GM15510 (cell line): ENCODE data around the gene PRPF38B.

Experiments
- POLR2A ChIP-seq: IDR thresholded peaks from 3 replicates; pipeline ENCODE4 v1.6.1; 2011; ENCODE audit warnings: borderline replicate concordance; ENCODE audit not compliant: insufficient read length; ENCODE audit errors: extremely low read depth

Gene PRPF38B

DNA sequence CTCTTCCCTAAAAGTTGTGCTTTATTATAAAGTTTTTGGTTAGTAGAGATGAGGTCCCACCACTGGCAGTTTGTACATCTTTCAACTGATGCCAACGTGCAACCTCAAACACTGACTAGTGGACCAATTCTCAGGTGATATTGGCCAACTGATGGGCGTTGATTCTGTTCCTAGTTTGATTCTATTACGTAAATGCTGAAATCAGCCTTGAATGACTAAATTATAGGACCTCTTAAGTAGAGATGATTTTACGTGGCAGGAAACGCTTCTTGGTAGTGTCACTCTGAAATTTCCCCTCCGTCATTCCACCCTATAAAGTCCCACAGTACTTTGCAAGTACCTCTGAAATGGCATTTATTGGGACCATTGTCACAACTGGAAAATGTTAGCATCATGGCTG lies 11.8 kb downstream of the PRPF38B start:
- no peak for TF ChIP-seq POLR2A

GRCh38 chr1:108704496-108704895 lies 12.4 kb downstream of the PRPF38B start:
- TF ChIP-seq POLR2A = no peak

DNA sequence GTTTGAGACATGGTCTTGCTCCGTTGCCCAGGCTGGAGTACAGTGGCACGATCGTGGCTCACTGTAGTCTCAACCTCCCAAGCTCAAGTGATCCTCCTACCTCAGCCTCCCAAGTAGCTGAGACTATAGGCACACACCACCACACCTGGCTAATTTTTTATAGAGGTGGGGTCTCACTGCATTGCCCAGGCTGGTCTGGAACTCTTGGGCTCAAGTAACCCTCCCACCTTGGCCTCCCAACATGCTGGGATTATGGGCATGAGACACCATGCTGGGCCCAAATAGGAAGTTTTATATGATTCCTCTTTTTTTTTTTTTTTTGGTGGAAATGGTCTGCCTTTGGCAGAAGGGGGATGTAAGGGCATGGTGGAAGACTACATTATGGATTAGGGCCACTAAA lies 14.5 kb downstream of the PRPF38B start:
- no peak for TF ChIP-seq POLR2A

- TF ChIP-seq POLR2A = no peak
These were observed 16.9 kb downstream of the PRPF38B start for GRCh38 chr1:108708691-108709660.

GRCh38 chr1:108712606-108713150 lies 20.6 kb downstream of the PRPF38B start, which contains the start of gene FNDC7:
Gene FNDC7, plus strand, starts transcription at chr1:108712908. Its CDS starts 26 bp downstream, at chr1:108712934.
- TF ChIP-seq POLR2A = no peak

DNA sequence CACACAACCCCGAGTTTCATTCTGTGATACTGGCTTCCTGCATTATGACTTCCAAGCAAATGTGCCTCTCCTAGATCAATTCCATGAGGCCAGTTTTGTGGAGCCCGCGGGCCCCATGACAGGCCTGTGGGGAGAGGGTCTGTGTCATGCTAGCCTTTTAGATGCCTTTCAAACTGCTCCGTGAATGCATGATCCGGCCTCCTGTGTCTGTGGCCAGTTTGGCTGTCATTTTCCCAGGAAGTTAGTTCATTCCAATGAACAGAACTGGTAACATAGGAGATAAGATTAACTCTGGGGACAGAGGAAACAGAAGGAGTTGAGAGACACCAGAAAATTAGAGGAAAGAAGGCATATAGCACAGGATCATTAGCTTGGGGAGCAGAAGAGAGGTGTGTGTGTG lies 23.8 kb downstream of the PRPF38B start:
- TF ChIP-seq POLR2A = no peak

- no peak for TF ChIP-seq POLR2A
These were observed 24.5 kb downstream of the PRPF38B start for GRCh38 chr1:108716437-108717230.

- TF ChIP-seq POLR2A = no peak
These were observed 25.7 kb downstream of the PRPF38B start for GRCh38 chr1:108717774-108718316.

DNA sequence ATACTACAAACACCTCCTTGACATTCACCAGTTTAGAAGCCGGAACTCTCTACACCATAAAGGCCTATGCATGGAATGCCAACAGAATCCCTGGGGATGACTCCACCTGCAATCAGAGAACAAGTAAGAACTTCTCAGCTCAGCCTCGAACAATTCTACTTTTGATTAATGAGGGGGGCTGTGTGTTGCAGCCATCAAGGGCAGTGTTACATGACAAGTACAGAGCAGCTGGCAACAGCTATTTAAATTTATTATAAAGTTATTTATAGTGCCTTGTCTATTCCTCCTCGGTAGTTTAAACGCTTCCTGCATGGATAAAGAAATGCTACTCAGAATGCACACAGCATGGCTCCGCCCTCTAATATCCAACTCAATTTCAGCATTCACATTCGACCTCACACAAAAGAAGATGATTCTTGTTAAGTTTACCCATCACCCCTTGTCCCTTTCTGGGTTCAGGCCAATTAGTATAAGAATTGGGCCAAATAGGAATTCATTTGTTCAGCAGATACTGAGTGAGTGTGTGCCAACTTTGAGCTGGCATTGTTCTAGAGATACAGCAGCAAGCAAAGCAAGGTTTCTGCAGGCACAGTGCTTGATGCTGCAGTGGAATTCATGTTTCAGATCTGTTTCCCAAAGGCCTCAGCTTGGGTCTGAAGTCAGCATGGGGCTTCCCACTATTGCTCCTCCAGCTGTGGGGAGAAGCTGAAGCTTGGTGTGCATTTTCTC lies 27.0 kb downstream of the PRPF38B start:
- TF ChIP-seq POLR2A = no peak

GRCh38 chr1:108719656-108720435 lies 27.7 kb downstream of the PRPF38B start:
- no peak for TF ChIP-seq POLR2A

DNA sequence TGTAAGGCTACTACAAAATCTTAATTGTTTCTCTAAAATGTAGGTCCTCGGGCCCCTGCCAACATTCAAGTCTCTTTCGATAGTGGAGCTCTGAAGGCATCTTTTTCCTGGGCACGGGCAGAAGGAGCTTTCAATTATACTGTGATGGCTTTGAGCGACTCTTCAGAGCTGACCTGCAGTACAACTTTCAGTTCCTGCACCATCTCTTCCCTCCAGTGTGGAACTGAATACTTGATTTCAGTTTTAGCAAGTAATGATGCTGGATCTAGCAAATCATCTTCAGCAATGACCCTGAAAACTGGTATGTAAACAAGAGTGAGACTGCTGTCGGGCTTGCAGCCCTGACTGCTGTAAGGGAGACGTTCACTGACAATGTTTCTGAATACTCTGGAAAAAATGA lies 30.2 kb downstream of the PRPF38B start:
- TF ChIP-seq POLR2A = no peak

DNA sequence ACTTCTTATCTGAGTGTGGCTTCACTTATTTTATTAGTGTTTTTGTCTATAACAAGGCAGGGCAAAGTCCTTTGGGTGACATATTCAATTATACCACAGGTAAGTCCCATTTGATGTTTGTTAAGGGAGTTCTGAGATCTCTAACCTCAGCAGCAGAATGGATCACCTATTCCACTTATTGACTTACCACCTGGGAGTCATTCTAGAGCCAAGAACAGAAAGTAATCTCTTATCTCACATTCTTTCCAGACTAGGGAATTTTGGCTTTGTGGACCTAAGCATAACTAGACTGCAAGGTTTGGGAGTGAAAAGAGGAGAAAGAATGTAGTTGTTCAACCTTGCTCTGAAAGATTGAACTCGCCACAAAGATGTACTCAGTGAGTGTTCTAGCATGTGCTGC lies 33.8 kb downstream of the PRPF38B start:
- TF ChIP-seq POLR2A = no peak

- no peak for TF ChIP-seq POLR2A
These were observed 36.3 kb downstream of the PRPF38B start for GRCh38 chr1:108728327-108728923.

DNA sequence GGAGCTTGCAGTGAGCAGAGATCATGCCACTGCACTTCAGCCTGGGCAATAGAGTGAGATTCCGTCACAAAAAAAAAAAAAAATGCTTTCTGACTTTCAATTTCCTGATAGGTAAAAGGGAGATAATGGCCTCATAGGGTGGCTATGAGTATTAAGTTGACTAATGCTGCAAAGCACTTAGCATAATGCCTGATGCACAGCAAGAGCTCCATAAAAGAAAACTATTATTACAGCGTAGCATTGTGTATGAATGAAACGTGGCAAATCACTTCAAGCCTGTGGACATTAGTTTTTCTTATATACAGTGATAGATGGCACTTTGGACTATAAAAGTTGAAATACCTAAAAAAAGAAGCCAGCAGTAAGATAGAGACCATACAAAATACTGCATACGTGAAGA lies 37.4 kb downstream of the PRPF38B start:
- TF ChIP-seq POLR2A = no peak

DNA sequence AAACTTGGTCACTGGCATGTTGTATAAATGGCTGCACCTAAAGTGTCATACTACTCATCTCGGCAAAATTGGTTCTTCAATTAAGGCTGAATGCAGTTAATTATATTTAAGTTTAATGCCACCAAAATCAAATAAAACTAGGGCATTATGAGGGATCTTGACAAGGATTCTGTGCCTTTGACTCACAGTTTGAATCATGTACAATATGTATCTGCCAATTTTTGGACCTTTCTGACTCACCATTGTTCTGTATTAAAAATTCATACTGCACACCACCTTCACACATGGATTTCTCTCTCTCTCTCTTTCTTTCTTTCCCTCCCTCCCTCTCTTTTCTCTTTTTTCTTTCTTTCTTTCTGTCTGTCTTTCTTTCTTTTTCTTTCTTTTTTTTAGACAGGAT lies 40.3 kb downstream of the PRPF38B start:
- TF ChIP-seq POLR2A = no peak
